ENCODE results near the gene CDX1.

Gene CDX1

GRCh38 chr5:150149618-150150017, 17.0 kb upstream of the CDX1 start:
- no peak for DNase-seq (ENCODE audit: low read depth)
- Histone ChIP-seq H3K4me1 (ENCODE audit: control insufficient read depth, insufficient read depth, low read length) (peaks cover 91% of the 10 kb centered on the region), H3K27me3 (replicated peaks; ENCODE audit: control insufficient read depth, insufficient read depth, low read length) (no peaks in the 10 kb centered on the region), H3K36me3 (ENCODE audit: control insufficient read depth, insufficient read depth, low read length, severe bottlenecking) (peaks cover 12% of the 10 kb centered on the region), H3K9me3 (ENCODE audit: control insufficient read depth, low read length) (no peaks in the 10 kb centered on the region), H3K9ac (ENCODE audit: low read length) (peak overlapping the region; percentile 82), H3K4me3 (ENCODE audit: low read length) (peak overlapping the region; percentile 44)

DNA sequence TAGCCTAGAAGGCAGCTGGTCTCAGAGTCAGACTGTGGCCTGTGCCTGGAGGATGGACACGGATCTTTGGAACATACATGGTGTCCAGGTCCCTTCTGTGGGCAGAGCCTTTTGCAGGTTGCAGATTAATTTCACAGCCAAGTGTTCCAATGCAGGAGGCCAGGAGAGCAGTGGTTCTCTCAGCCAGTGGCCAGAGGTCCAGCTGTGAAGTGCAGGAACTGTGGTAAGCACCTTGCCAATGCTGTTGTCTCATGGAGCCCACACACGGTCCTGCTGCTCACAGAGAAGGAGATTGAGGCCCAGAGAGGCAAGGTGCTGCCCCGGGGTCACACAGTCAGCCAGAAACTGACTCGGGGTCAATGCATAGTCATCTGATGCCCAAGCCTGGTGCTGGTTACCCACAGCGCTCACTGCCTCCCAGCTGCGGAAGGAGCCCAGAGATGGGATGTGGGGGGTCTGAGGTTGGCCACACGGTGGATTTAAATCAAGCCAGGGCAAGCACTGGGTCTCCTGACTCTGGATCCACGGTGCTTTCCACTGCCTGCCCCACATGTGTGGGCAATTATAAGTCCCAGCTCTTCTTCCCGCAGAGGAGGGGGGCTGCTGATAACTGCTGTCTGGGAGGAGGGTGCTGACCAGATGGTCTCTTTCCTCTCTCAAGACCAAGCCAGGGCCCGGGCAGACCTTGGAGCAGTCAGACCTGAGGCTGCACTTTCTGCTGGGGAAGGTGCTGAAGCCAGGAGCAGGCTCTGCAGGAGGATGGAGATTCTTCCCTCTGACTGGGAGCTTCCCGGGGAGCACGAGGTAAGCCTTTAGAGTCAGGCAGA, 13.7 kb upstream of the CDX1 start:
- Histone ChIP-seq H3K4me1 (ENCODE audit: control insufficient read depth, insufficient read depth, low read length) (peaks cover 77% of the 10 kb centered on the region), H3K4me3 (ENCODE audit: low read length) (peak overlapping the region; percentile 93)
- peak; percentile 56 for DNase-seq (ENCODE audit: low read depth)

DNA sequence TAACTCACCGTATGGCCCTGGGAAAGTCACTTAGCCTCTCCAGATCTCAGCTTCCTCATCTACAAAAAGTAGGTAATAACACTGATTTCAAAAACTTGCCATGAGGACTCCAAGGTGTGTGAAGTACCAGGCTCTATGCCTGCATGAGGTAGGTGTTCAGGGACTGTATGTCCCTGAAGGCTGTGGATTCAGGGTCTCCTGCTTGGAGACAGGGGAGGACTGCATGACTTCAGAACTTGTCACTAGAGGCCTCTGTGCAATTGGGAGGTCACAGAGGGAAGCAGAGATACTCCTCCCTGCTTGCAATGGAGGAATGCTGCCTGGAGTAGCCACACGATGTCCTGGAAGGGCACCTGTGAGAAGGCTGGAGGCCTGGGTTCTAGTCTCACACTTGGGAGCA, 13.1 kb upstream of the CDX1 start:
- peaks cover 12% of the 10 kb centered on the region for H3K36me3 ChIP-seq (ENCODE audit: control insufficient read depth, insufficient read depth, low read length, severe bottlenecking)
- H3K9ac ChIP-seq (ENCODE audit: low read length) = peak overlapping the region; percentile 98
- peak overlapping the region; percentile 93 for H3K4me3 ChIP-seq (ENCODE audit: low read length)
- no peaks in the 10 kb centered on the region for H3K27me3 ChIP-seq (replicated peaks; ENCODE audit: control insufficient read depth, insufficient read depth, low read length)
- DNase-seq (ENCODE audit: low read depth) = no peak
- peaks cover 77% of the 10 kb centered on the region for H3K4me1 ChIP-seq (ENCODE audit: control insufficient read depth, insufficient read depth, low read length)
- no peaks in the 10 kb centered on the region for H3K9me3 ChIP-seq (ENCODE audit: control insufficient read depth, low read length)

More for the DNA sequence above, 13.7 kb upstream of the CDX1 start:
- Histone ChIP-seq H3K27me3 (replicated peaks; ENCODE audit: control insufficient read depth, insufficient read depth, low read length) (no peaks in the 10 kb centered on the region), H3K9ac (ENCODE audit: low read length) (peak overlapping the region; percentile 98), H3K36me3 (ENCODE audit: control insufficient read depth, insufficient read depth, low read length, severe bottlenecking) (peaks cover 12% of the 10 kb centered on the region), H3K9me3 (ENCODE audit: control insufficient read depth, low read length) (no peaks in the 10 kb centered on the region)

DNA sequence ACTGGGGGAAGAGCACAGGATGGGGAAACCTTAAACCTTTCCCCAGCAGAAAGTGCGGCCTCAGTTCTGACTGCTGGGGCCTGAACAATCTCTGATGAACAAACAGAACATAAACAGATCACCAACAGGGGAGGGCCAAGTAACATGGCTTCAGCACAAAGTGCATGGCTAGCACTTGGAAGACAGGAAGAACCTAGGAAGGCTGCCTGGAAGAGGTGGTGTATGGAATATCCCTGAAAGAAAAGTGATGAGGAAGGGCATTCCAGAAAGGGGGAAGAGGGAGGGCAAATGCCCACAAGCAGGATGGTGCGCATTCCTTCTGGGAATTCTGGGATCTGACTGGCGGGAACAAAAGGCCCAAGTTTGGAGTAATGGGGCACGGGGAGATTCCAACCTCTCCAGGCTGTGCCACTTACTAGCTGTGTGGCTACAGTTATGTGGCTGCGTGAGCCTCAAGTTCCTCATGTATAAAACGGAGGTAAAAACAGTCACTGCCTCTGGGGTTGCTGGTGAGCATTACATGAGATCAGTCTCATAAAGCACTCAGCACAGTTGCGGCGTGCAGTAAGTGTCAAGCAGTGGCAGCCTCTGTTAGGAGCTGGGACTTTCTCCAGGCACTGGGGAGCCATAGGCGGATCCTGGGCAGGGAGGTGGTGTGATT, 12.5 kb upstream of the CDX1 start:
- DNase-seq (ENCODE audit: low read depth) = peak; percentile 76
- peak overlapping the region; percentile 93 for H3K4me3 ChIP-seq (ENCODE audit: low read length)

DNA sequence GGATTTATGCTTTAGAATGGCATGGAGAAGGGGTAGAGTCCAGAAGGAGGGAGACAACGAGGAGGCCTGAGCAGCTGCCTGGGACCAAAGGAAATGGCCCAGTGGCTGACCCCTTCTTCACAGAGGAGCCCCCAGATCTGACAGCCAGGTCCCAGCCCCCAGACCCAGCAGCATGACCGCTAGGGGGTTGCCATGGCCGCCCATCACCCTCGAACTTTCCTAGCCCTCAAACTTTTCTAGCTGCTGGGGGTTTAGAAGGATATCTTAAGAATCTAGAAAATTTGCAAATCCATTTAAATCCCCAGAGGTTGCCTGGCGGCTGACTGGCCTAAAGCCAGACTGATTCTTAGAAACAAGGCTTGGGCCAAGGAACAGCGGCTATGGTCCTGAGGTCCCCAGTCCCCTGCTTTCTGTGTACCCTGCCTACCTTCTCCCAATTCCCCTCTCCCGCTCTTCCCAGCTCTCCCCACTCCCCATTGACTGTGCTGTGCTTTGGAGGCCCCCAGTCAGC, 11.9 kb upstream of the CDX1 start:
- Histone ChIP-seq H3K9ac (ENCODE audit: low read length) (peak overlapping the region; percentile 98), H3K36me3 (ENCODE audit: control insufficient read depth, insufficient read depth, low read length, severe bottlenecking) (peaks cover 12% of the 10 kb centered on the region), H3K9me3 (ENCODE audit: control insufficient read depth, low read length) (no peaks in the 10 kb centered on the region), H3K27me3 (replicated peaks; ENCODE audit: control insufficient read depth, insufficient read depth, low read length) (no peaks in the 10 kb centered on the region), H3K4me1 (ENCODE audit: control insufficient read depth, insufficient read depth, low read length) (peaks cover 77% of the 10 kb centered on the region), H3K4me3 (ENCODE audit: low read length) (peak overlapping the region; percentile 93)
- no peak for DNase-seq (ENCODE audit: low read depth)

More for the DNA sequence above, 12.5 kb upstream of the CDX1 start:
- Histone ChIP-seq H3K4me1 (ENCODE audit: control insufficient read depth, insufficient read depth, low read length) (peaks cover 77% of the 10 kb centered on the region), H3K9ac (ENCODE audit: low read length) (peak overlapping the region; percentile 98), H3K27me3 (replicated peaks; ENCODE audit: control insufficient read depth, insufficient read depth, low read length) (no peaks in the 10 kb centered on the region), H3K9me3 (ENCODE audit: control insufficient read depth, low read length) (no peaks in the 10 kb centered on the region), H3K36me3 (ENCODE audit: control insufficient read depth, insufficient read depth, low read length, severe bottlenecking) (peaks cover 12% of the 10 kb centered on the region)

- peak; percentile 95 for DNase-seq (ENCODE audit: low read depth)
- H3K4me1 ChIP-seq (ENCODE audit: control insufficient read depth, insufficient read depth, low read length) = peaks cover 77% of the 10 kb centered on the region
- peak within 1 kb of the TSS; percentile 93 for H3K4me3 ChIP-seq (ENCODE audit: low read length)
- no peaks in the 10 kb centered on the region for H3K27me3 ChIP-seq (replicated peaks; ENCODE audit: control insufficient read depth, insufficient read depth, low read length)
- peaks cover 12% of the 10 kb centered on the region for H3K36me3 ChIP-seq (ENCODE audit: control insufficient read depth, insufficient read depth, low read length, severe bottlenecking)
- H3K9ac ChIP-seq (ENCODE audit: low read length) = peak within 1 kb of the TSS; percentile 98
- H3K9me3 ChIP-seq (ENCODE audit: control insufficient read depth, low read length) = no peaks in the 10 kb centered on the region
These were observed 11.1 kb upstream of the CDX1 start, which contains the start of gene PDGFRB for GRCh38 chr5:150155258-150156026. Gene PDGFRB, minus strand, starts transcription at chr5:150155845. Its CDS starts 18,798 bp downstream, at chr5:150137047.

DNA sequence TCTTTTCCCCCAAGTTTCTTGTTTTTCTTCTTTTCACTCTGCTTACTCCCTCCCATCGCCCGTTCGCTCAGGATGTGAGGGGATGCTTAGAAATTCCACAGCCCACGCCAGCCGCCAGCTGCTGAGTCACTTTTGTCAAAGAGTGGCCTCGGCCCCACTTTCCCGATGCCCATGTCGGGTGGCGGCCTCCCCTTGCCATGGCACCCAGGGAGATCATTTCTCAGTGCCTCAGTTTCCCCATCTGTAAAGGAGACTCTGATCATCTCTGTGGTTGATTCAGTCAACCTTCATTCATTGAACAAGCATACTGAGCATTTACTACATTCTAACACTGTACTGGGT, 10.6 kb upstream of the CDX1 start:
- H3K9ac ChIP-seq (ENCODE audit: low read length) = peak overlapping the region; percentile 98
- H3K9me3 ChIP-seq (ENCODE audit: control insufficient read depth, low read length) = no peaks in the 10 kb centered on the region
- H3K27me3 ChIP-seq (replicated peaks; ENCODE audit: control insufficient read depth, insufficient read depth, low read length) = no peaks in the 10 kb centered on the region
- H3K4me1 ChIP-seq (ENCODE audit: control insufficient read depth, insufficient read depth, low read length) = peaks cover 75% of the 10 kb centered on the region
- peak overlapping the region; percentile 93 for H3K4me3 ChIP-seq (ENCODE audit: low read length)
- peaks cover 12% of the 10 kb centered on the region for H3K36me3 ChIP-seq (ENCODE audit: control insufficient read depth, insufficient read depth, low read length, severe bottlenecking)
- no peak for DNase-seq (ENCODE audit: low read depth)

DNA sequence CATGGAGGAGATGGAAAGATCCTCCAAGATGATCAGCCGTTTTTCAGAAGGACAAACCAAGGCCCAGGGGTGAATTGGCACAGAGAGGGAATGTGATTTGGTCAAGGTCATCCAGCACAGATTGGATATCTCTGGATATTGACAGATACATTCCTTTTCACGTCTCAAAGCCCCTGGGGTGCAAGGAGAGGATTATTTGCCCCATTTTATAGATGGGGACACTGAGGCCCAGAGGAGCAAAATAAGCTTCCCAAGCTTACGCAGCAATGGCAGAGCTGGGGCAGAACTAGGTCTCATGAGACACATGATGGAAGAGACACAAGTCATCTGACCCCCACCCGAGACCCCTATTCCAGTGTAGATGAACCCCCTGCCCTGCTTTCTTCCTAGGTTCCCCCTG, 10.0 kb upstream of the CDX1 start:
- H3K4me1 ChIP-seq (ENCODE audit: control insufficient read depth, insufficient read depth, low read length) = peaks cover 72% of the 10 kb centered on the region
- H3K36me3 ChIP-seq (ENCODE audit: control insufficient read depth, insufficient read depth, low read length, severe bottlenecking) = peaks cover 12% of the 10 kb centered on the region
- no peak for DNase-seq (ENCODE audit: low read depth)

DNA sequence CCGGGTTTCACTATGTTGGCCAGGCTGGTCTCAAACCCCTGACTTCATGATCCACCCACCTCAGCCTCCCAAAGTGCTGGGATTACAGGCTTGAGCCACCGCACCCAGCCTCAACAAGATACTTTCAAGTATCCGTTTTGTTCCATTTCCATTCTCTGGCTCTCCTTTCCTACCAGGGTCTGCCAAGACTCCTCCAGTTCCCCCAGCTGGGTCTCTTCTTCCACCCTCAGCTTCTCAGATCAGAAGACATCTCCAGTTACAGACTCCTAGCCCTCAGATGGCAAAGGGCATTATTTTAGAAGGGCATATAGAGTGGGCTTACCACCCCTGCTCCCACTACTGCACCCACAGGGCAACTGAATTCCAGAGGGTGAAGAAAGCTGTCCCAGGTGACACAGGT, 9.4 kb upstream of the CDX1 start:
- H3K4me3 ChIP-seq (ENCODE audit: low read length) = no peak overlapping the region

More for the DNA sequence above, 10.0 kb upstream of the CDX1 start:
- no peaks in the 10 kb centered on the region for H3K27me3 ChIP-seq (replicated peaks; ENCODE audit: control insufficient read depth, insufficient read depth, low read length)
- H3K9me3 ChIP-seq (ENCODE audit: control insufficient read depth, low read length) = no peaks in the 10 kb centered on the region
- H3K9ac ChIP-seq (ENCODE audit: low read length) = peak overlapping the region; percentile 98
- no peak overlapping the region for H3K4me3 ChIP-seq (ENCODE audit: low read length)

GRCh38 chr5:150158170-150158949, 8.2 kb upstream of the CDX1 start:
- H3K27me3 ChIP-seq (replicated peaks; ENCODE audit: control insufficient read depth, insufficient read depth, low read length) = no peaks in the 10 kb centered on the region
- peaks cover 62% of the 10 kb centered on the region for H3K4me1 ChIP-seq (ENCODE audit: control insufficient read depth, insufficient read depth, low read length)
- no peaks in the 10 kb centered on the region for H3K9me3 ChIP-seq (ENCODE audit: control insufficient read depth, low read length)
- peak overlapping the region; percentile 71 for H3K9ac ChIP-seq (ENCODE audit: low read length)
- H3K36me3 ChIP-seq (ENCODE audit: control insufficient read depth, insufficient read depth, low read length, severe bottlenecking) = peaks cover 2% of the 10 kb centered on the region
- H3K4me3 ChIP-seq (ENCODE audit: low read length) = peak overlapping the region; percentile 35
- peak; percentile 79 for DNase-seq (ENCODE audit: low read depth)

More for the DNA sequence above, 9.4 kb upstream of the CDX1 start:
- Histone ChIP-seq H3K9ac (ENCODE audit: low read length) (peak overlapping the region; percentile 71), H3K27me3 (replicated peaks; ENCODE audit: control insufficient read depth, insufficient read depth, low read length) (no peaks in the 10 kb centered on the region), H3K36me3 (ENCODE audit: control insufficient read depth, insufficient read depth, low read length, severe bottlenecking) (peaks cover 12% of the 10 kb centered on the region), H3K9me3 (ENCODE audit: control insufficient read depth, low read length) (no peaks in the 10 kb centered on the region), H3K4me1 (ENCODE audit: control insufficient read depth, insufficient read depth, low read length) (peaks cover 70% of the 10 kb centered on the region)
- DNase-seq (ENCODE audit: low read depth) = no peak

Data from adipocyte (in vitro differentiated cells).